ENCODE results near the gene ZNF774. TPM values are rescaled to one million over a fixed set of nuclear protein-coding genes. Genes with fewer than 3 reads are reported as not detected.

Gene ZNF774
- total and polyA plus RNA-seq, 2 of the 8 experiments (the other 6 are each of a cell fraction or from before 2014, with no cell fraction given) = 0.82 to 2.6 TPM

DNA sequence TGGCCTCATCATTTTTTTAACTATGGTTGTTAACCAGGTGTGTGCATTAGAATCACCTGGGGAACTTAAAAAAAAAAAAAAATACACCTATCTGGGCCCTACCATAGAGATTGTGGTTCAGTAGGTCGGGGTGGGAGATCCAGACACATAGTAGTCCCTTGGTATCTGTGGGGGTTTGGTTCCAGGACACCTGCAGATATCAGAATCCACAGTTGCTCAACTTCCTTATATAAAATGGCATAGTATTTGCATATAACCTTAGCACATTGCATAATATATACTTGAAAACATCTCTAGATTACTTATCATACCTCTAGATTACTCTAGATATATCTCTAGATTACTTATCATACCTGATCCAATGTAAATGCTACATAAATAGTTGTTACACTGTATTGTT is 41.0 kb downstream of the ZNF774 start:
- H3K23me2 ChIP-seq (ENCODE audit: low read depth, low read length) = no peaks in the 10 kb centered on the region; the same call in 1 of the 2 replicates
- 85% methylated on average over 1 of the region's 1 CpG; no CpG with 5 or more reads in 1 of the 2 experiments for WGBS, 2 experiments (ENCODE audit: extremely low coverage in 1 of 2, insufficient coverage in 1 of 2, insufficient read length in 1 of 2, insufficient replicate concordance in 2 of 2, low coverage in 1 of 2, low lambda C conversion rate in 2 of 2, missing lambda C conversion rate in 1 of 2)
- H4K5ac ChIP-seq (ENCODE audit: insufficient read length, low read depth, low read length) = no peak overlapping the region
- no peak for TF ChIP-seq ASH2L (IDR thresholded peaks at IDR 0.05; ENCODE audit: low read length)
- TF ChIP-seq KDM1A (IDR thresholded peaks at IDR 0.05; ENCODE audit: borderline replicate concordance, low read length) = no peak
- TF ChIP-seq CEBPB (IDR thresholded peaks at IDR 0.05; ENCODE audit: low read depth, low read length) = 0 out of 2 replicates have a peak, but pooled peaks have one; percentile 35
- ChIA-PET CTCF (ENCODE audit: partially characterized antibody) (interaction anchor here (1.0 kb wide), 1 partner anchor 13 kb away, joined by 3 read pairs; no protein-coding TSS in a partner anchor), POLR2A (ENCODE audit: partially characterized antibody) (interaction anchor here (1.3 to 4.8 kb wide), 4 partner anchors 9 to 89 kb away, joined by 4 to 25 read pairs (median 6); no protein-coding TSS in a partner anchor)
- H4K91ac ChIP-seq (replicated peaks; ENCODE audit: insufficient read length, low read length) = no peak overlapping the region
- FAIRE-seq = no peak
- H3K14ac ChIP-seq (ENCODE audit: insufficient read length) = no peak overlapping the region
- H3K18ac ChIP-seq (ENCODE audit: extremely low read depth, low read length) = no peak overlapping the region
- no peaks in the 10 kb centered on the region; the same call in 1 of the 2 replicates for H3K79me1 ChIP-seq (ENCODE audit: low read depth, low read length)
- H3K79me2 ChIP-seq (ENCODE audit: control insufficient read depth in 1 of 2, insufficient read depth in 2 of 2, low read length in 2 of 2) = peaks cover 5 to 75% of the 10 kb centered on the region in 2 experiments
- no peak overlapping the region for H3K4ac ChIP-seq (replicated peaks; ENCODE audit: insufficient read length, low read depth, low read length)
- H3K9me3 ChIP-seq (ENCODE audit: insufficient read depth in 2 of 2, low read depth in 1 of 2, low read length in 1 of 2) = no peaks in the 10 kb centered on the region
- no peaks in the 10 kb centered on the region for H3K27me3 ChIP-seq (replicated peaks in 1 of 4; ENCODE audit: control insufficient read depth in 3 of 4, extremely low read depth in 1 of 4, insufficient read depth in 3 of 4, low read length in 3 of 4)
- no peak overlapping the region for H2AFZ ChIP-seq (ENCODE audit: low read length)
- H3K27ac ChIP-seq (ENCODE audit: low read depth, low read length) = no peak overlapping the region
- no peak overlapping the region for H3K9ac ChIP-seq (replicated peaks in 1 of 4; ENCODE audit: extremely low read depth in 1 of 4, low read depth in 3 of 4, low read length in 3 of 4)
- no peak overlapping the region for H2BK15ac ChIP-seq (ENCODE audit: low read length)
- H3K36me3 ChIP-seq (ENCODE audit: control insufficient read depth in 2 of 4, insufficient read depth in 4 of 4, low read length in 3 of 4) = peaks cover 0 to 6% (median 0%) of the 10 kb centered on the region in 4 experiments; a peak in 1 of 8 replicates
- no peak overlapping the region for H3K23ac ChIP-seq (ENCODE audit: insufficient read length)
- H3K56ac ChIP-seq (replicated peaks; ENCODE audit: insufficient read length, low read depth, low read length) = no peak overlapping the region
- DNase-seq (ENCODE audit: low read depth in 1 of 2, low spot score in 2 of 2) = no peak
- H2BK120ac ChIP-seq (replicated peaks; ENCODE audit: low read depth, low read length) = no peak overlapping the region
- 0 out of 2 replicates have a peak overlapping the region, but pooled peaks have one; percentile 50 for H2BK12ac ChIP-seq (ENCODE audit: low read depth, low read length)
- no peak overlapping the region for H2BK20ac ChIP-seq (ENCODE audit: low read length)
- 0 out of 8 replicates have a peak overlapping the region, but pooled peaks of 1 of the 4 experiments have one; percentile 12 for H3K4me3 ChIP-seq (ENCODE audit: extremely low read depth in 1 of 4, insufficient read depth in 2 of 4, low read depth in 3 of 4, low read length in 4 of 4)
- peaks cover 9 to 31% (median 26%) of the 10 kb centered on the region in 4 experiments for H3K4me1 ChIP-seq (replicated peaks in 1 of 4; ENCODE audit: control insufficient read depth in 3 of 4, insufficient read depth in 4 of 4, low read length in 3 of 4)
- H2AK5ac ChIP-seq (ENCODE audit: low read depth, low read length) = no peak overlapping the region
- peak overlapping the region; percentile 76; the same call in 1 of the 2 replicates for H2BK5ac ChIP-seq (ENCODE audit: low read depth, low read length)
- H4K8ac ChIP-seq (ENCODE audit: extremely low read depth, insufficient read depth, low read length) = no peak overlapping the region
- H3K4me2 ChIP-seq (ENCODE audit: insufficient read depth in 1 of 2, low read depth in 2 of 2, low read length in 2 of 2) = peak overlapping the region; percentile 3 to 52; a peak in 3 of 4 replicates
- no peaks in the 10 kb centered on the region for H4K20me1 ChIP-seq (replicated peaks in 1 of 2; ENCODE audit: control insufficient read depth in 1 of 2, insufficient read depth in 2 of 2, low read length in 2 of 2)

Data from H1 (cell line).